Measurements from ENCODE around the gene SRR. TPM values are rescaled to one million over a fixed set of nuclear protein-coding genes. Genes with fewer than 3 reads are reported as not detected.

SRR gene
- total RNA-seq, 1 donor from 2014 or later = 14.4 TPM

DNA sequence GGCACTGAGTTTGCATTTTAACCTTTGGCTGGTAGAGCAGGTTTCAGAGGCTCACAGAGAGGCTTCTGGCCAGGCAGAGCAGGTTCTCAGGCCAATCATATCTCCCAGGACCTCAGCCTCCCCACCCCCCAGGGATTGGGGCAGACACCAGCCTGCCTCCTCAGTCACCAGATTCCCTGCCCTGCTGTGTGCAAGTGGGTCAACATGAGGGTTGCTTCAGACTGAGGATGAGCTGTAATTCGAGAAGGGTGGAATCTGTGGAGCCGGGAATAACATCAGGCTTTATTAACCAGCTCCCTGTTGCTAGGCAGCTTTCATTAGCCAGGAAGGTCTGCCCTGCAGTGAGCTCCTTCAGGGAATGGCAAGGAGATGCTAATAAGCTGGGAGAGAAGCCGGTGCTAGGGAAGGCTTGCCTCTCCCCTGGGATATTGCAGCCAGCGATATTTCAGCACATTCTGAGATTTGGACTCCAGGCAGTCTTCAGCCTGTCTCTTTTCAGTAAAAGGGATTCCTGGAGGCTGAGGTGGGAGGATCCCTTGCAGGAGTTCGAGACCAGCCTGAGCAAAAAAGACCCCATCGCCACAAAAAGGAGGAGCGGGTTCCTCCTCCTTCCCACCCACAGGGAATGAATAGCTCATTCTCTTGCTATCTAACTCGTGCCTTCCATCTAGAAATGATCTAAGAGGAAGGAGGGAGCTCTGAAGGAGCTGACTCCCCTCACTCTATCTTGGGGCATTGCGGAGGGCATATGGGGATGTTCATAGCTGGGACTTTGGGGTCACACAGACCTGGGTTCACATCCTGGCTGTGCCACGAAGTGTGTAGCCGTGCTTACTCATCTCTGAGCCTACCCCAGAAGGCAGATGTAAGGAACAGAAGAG is 44.3 kb downstream of the SRR start:
- peak overlapping the region; percentile 86 for H3K27ac Mint-ChIP-seq
- DNase-seq (ENCODE audit: extremely low spot score, unreplicated experiment) = no peak
- TF ChIP-seq, protein P1, sequence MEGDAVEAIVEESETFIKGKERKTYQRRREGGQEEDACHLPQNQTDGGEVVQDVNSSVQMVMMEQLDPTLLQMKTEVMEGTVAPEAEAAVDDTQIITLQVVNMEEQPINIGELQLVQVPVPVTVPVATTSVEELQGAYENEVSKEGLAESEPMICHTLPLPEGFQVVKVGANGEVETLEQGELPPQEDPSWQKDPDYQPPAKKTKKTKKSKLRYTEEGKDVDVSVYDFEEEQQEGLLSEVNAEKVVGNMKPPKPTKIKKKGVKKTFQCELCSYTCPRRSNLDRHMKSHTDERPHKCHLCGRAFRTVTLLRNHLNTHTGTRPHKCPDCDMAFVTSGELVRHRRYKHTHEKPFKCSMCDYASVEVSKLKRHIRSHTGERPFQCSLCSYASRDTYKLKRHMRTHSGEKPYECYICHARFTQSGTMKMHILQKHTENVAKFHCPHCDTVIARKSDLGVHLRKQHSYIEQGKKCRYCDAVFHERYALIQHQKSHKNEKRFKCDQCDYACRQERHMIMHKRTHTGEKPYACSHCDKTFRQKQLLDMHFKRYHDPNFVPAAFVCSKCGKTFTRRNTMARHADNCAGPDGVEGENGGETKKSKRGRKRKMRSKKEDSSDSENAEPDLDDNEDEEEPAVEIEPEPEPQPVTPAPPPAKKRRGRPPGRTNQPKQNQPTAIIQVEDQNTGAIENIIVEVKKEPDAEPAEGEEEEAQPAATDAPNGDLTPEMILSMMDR (conservative IDR thresholded peaks at IDR 0.05) = no peak
- H3K27me3 Mint-ChIP-seq = no peaks in the 10 kb centered on the region
- peaks cover 19% of the 10 kb centered on the region for H3K4me1 Mint-ChIP-seq (ENCODE audit: unreplicated experiment)
- H3K4me3 Mint-ChIP-seq = peak overlapping the region; percentile 36
- H3K36me3 Mint-ChIP-seq = no peaks in the 10 kb centered on the region
- no peaks in the 10 kb centered on the region for H3K9me3 Mint-ChIP-seq

DNA sequence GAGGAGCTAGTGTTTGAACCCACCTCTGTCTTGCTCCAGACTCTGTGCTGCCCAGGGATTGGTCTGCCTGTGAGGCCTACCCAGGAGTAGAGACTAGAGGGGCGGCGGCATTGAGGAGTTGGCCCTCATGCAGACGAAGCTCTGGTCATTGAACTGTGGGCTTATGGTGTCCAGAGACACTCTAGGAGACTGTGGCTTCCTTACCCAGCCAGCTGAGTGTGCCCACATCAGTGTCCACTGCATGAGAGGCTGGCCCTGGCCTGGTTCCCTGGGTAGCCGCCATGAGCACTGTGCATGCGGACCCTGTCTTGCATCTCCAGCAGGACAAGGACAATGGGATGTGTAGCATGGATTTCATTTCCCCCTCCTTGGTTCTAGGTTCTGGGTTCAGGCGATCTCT is 47.5 kb downstream of the SRR start:
- Mint-ChIP-seq H3K4me1 (ENCODE audit: unreplicated experiment) (peaks cover 13% of the 10 kb centered on the region), H3K27me3 (no peaks in the 10 kb centered on the region), H3K4me3 (no peak overlapping the region), H3K9me3 (no peaks in the 10 kb centered on the region), H3K27ac (no peak overlapping the region), H3K36me3 (no peaks in the 10 kb centered on the region)
- TF ChIP-seq, protein P1 (conservative IDR thresholded peaks at IDR 0.05) = no peak
- no peak for DNase-seq (ENCODE audit: extremely low spot score, unreplicated experiment)

DNA sequence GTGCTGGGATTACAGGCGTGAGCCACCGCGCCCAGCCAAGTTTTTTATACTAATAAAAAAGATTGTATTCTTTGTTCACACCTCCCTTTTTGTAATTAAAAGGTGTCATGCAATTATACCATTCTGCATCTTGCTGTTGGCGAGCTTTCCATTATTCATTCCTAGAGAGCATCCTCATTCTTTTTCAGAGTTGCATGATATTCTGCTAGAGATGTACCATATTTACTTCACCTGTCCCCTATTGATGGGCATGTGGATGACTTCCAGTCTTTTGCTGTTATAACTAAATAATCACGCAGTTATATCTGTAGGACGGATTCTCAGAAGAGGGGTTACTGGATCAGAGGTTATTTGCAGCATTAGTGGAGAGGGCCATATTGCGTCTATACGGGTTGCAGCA is 50.6 kb downstream of the SRR start:
- no peaks in the 10 kb centered on the region for H3K36me3 Mint-ChIP-seq
- TF ChIP-seq, protein P1 (conservative IDR thresholded peaks at IDR 0.05) = no peak
- no peaks in the 10 kb centered on the region for H3K9me3 Mint-ChIP-seq
- no peak overlapping the region for H3K27ac Mint-ChIP-seq
- H3K4me1 Mint-ChIP-seq (ENCODE audit: unreplicated experiment) = peaks cover 4% of the 10 kb centered on the region
- no peaks in the 10 kb centered on the region for H3K27me3 Mint-ChIP-seq
- H3K4me3 Mint-ChIP-seq = no peak overlapping the region
- no peak for DNase-seq (ENCODE audit: extremely low spot score, unreplicated experiment)

DNA sequence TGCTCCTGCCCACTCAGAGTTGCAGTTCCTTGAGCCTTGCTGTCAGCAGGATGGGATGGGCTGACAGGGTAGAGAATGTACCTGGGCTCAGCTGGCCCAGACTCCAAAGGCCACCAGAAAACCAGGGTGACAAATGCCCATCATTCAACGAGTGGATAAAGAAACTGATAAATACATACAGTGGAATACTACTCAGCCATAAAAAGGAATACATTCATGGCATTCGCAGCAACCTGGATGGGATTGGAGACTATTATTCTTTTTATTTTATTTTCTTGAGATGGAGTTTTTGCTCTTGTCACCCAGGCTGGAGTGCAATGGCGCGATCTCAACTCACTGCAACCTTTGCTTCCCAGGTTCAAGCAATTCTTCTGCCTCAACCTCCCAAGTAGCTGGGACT is 53.5 kb downstream of the SRR start:
- DNase-seq (ENCODE audit: extremely low spot score, unreplicated experiment) = no peak
- Mint-ChIP-seq H3K27me3 (no peaks in the 10 kb centered on the region), H3K36me3 (peaks cover 6% of the 10 kb centered on the region), H3K27ac (no peak overlapping the region), H3K9me3 (no peaks in the 10 kb centered on the region), H3K4me3 (no peak overlapping the region), H3K4me1 (ENCODE audit: unreplicated experiment) (peaks cover 11% of the 10 kb centered on the region)
- TF ChIP-seq, protein P1 (conservative IDR thresholded peaks at IDR 0.05) = no peak

DNA sequence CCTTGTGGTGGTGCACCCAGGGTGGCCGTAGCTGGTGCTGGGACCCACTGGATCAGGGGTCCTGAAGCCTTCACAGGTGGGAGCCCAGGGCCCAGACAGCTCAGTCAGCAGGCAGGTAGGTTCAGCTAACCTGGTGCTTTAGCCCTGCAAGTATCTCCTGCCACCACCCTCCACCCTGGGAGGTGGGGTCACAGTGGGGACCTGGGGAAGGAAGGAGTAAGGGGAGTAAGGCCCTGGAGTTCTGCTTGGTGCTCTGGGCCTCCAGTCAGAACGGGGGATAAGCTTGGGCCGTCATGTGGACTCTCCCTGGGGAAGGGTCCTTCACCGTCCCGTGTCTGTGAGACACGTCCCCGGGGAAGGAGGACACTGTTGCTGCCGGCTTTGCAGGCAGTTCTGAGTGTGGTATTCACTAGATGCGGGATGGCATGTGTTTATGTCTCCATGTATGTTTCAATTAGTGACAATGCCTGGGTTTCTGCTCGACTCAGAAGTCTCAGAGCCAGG is 54.2 kb downstream of the SRR start:
- peaks cover 10% of the 10 kb centered on the region for H3K36me3 Mint-ChIP-seq

More for the DNA sequence above, 54.2 kb downstream of the SRR start:
- peaks cover 11% of the 10 kb centered on the region for H3K4me1 Mint-ChIP-seq (ENCODE audit: unreplicated experiment)
- no peak overlapping the region for H3K27ac Mint-ChIP-seq
- TF ChIP-seq, protein P1 (conservative IDR thresholded peaks at IDR 0.05) = no peak
- no peak for DNase-seq (ENCODE audit: extremely low spot score, unreplicated experiment)
- H3K9me3 Mint-ChIP-seq = no peaks in the 10 kb centered on the region
- no peaks in the 10 kb centered on the region for H3K27me3 Mint-ChIP-seq
- no peak overlapping the region for H3K4me3 Mint-ChIP-seq
